Measurements from ENCODE around the gene APELA. TPM values are rescaled to one million over a fixed set of nuclear protein-coding genes. Genes with fewer than 3 reads are reported as not detected.

The APELA gene
- total and polyA plus RNA-seq, 2 of the 13 experiments (the other 11 are each of a cell fraction or from before 2014, with no cell fraction given): not detected

DNA sequence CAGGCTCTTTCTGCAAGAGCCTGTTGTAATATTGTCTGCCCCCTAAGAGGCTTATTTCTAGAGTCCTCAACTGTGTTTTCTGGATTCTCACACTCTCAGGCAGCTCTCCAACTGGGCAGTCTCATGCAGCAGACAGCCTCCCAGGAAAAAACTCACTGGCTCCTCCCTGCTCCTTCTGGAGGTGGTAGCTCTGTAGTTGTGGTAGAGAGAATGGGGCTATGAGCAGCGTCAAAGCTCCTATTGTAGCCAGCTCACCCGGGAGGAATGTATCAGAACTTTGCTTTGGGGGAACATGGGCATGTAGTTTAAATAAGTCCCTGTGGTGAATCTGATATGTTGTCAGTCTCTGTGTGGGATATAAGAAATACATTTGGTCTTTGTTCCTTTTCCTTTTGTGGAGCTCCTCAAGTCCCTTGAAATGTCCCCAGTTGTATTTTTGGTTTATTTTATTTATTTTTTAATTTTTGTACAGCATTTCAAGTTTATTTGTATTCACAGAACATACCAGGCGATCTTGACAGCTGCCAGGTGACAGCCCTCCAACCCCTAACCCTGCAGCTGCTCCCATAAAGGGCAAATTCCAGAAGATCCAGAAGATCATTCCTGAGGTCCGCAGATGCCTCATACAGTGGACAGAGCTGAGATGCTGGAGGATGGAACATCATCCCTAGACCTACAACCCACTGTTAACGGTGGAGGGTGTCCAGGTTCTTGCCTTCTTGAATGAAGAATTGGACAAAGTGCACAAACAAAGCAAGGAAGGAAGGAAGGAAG is 54.8 kb downstream of the APELA start:
- Histone ChIP-seq H3K79me2 (ENCODE audit: insufficient read depth, low read length) (no peaks in the 10 kb centered on the region), H3K4me1 (ENCODE audit: insufficient read depth, low read length) (no peaks in the 10 kb centered on the region), H4K20me1 (ENCODE audit: insufficient read depth, low read length) (no peaks in the 10 kb centered on the region), H3K4me3 (replicated peaks in 1 of 3; ENCODE audit: insufficient read depth in 1 of 3, low read depth in 2 of 3, low read length in 3 of 3) (no peak overlapping the region), H3K27ac (ENCODE audit: extremely low read length, insufficient read depth, low read length) (no peak overlapping the region), H3K4me2 (ENCODE audit: low read depth, low read length) (no peak overlapping the region), H3K9ac (ENCODE audit: insufficient read depth, low read depth, low read length) (no peak overlapping the region), H2AFZ (ENCODE audit: low read length) (no peak overlapping the region), H3K36me3 (replicated peaks in 1 of 2; ENCODE audit: control insufficient read depth in 1 of 2, insufficient read depth in 2 of 2, low read length in 2 of 2) (no peaks in the 10 kb centered on the region), H3K9me3 (ENCODE audit: low read length) (no peaks in the 10 kb centered on the region), H3K27me3 (ENCODE audit: control insufficient read depth in 1 of 2, insufficient read depth in 2 of 2, low read length in 2 of 2) (peaks cover 0 to 4% of the 10 kb centered on the region in 2 experiments; a peak in 1 of 5 replicates)
- no peak for DNase-seq (ENCODE audit: low spot score)
- BruUV-seq (replicated peaks): no TSS peak
- ChIA-PET POLR2A (no interaction called here), CTCF (ENCODE audit: low intra/inter-chr PET ratio, low total read pairs) (no interaction called here)
- in situ Hi-C loops (cut with HindIII; ENCODE audit: extremely low pct_ligation_motif_present, low pct_unique_long_range_greater_than_20kb): no loop called here
- no peak for ATAC-seq
- intact Hi-C loops (cut with micrococcal nuclease; ENCODE audit: unreplicated experiment): no loop called here
- no peak for FAIRE-seq
- WGBS (ENCODE audit: low lambda C conversion rate): 7% methylated on average over 5 of the region's 5 CpGs
- no peak for TF ChIP-seq ZNF138 (CRISPR knock-in tag; IDR thresholded peaks at IDR 0.05; ENCODE audit: low read depth)
- no peak for TF ChIP-seq ZNF441 (CRISPR knock-in tag; IDR thresholded peaks at IDR 0.05; ENCODE audit: borderline replicate concordance)
- TF ChIP-seq, protein P1, sequence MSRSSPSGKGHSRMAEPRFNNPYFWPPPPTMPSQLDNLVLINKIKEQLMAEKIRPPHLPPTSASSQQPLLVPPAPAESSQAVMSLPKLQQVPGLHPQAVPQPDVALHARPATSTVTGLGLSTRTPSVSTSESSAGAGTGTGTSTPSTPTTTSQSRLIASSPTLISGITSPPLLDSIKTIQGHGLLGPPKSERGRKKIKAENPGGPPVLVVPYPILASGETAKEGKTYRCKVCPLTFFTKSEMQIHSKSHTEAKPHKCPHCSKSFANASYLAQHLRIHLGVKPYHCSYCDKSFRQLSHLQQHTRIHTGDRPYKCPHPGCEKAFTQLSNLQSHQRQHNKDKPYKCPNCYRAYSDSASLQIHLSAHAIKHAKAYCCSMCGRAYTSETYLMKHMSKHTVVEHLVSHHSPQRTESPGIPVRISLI (CRISPR knock-in tag; IDR thresholded peaks at IDR 0.05; ENCODE audit: borderline replicate concordance): no peak
- TF ChIP-seq SOX5 (CRISPR knock-in tag; IDR thresholded peaks at IDR 0.05; ENCODE audit: borderline replicate concordance): no peak
- TF ChIP-seq, protein P2, sequence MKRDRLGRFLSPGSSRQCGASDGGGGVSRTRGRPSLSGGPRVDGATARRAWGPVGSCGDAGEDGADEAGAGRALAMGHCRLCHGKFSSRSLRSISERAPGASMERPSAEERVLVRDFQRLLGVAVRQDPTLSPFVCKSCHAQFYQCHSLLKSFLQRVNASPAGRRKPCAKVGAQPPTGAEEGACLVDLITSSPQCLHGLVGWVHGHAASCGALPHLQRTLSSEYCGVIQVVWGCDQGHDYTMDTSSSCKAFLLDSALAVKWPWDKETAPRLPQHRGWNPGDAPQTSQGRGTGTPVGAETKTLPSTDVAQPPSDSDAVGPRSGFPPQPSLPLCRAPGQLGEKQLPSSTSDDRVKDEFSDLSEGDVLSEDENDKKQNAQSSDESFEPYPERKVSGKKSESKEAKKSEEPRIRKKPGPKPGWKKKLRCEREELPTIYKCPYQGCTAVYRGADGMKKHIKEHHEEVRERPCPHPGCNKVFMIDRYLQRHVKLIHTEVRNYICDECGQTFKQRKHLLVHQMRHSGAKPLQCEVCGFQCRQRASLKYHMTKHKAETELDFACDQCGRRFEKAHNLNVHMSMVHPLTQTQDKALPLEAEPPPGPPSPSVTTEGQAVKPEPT (CRISPR knock-in tag; IDR thresholded peaks at IDR 0.05; ENCODE audit: low read depth): no peak
- no peak for TF ChIP-seq ZNF331 (CRISPR knock-in tag; IDR thresholded peaks at IDR 0.05)
- TF ChIP-seq GLI4 (CRISPR knock-in tag; IDR thresholded peaks at IDR 0.05; ENCODE audit: borderline replicate concordance): no peak
- no peak for TF ChIP-seq GFI1 (CRISPR knock-in tag; IDR thresholded peaks at IDR 0.05; ENCODE audit: borderline replicate concordance)
- TF ChIP-seq, protein P3, sequence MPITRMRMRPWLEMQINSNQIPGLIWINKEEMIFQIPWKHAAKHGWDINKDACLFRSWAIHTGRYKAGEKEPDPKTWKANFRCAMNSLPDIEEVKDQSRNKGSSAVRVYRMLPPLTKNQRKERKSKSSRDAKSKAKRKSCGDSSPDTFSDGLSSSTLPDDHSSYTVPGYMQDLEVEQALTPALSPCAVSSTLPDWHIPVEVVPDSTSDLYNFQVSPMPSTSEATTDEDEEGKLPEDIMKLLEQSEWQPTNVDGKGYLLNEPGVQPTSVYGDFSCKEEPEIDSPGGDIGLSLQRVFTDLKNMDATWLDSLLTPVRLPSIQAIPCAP (CRISPR knock-in tag; IDR thresholded peaks at IDR 0.05; ENCODE audit: low read depth): no peak
- no peak for TF ChIP-seq ZFAT (CRISPR knock-in tag; conservative IDR thresholded peaks at IDR 0.05)

Data from HepG2 (cell line).